Right ventricle myocardium inferior (tissue), 1 donor: ENCODE measurements around the gene RAD51B. TPM values are rescaled to one million over a fixed set of nuclear protein-coding genes. Genes with fewer than 3 reads are reported as not detected.

Source experiments
- ATAC-seq: fragments of 200-7000 bp; cut with Tn5 transposase; one replicate; pipeline ENCODE4 v1.9.1; 2020; ENCODE audit warnings: mild to moderate bottlenecking, moderate library complexity
- DNase-seq: peaks from one replicate; pipeline ENCODE4 v3.0.0; 2021; ENCODE audit errors: missing footprints
- intact Hi-C: fragments of 100-400 bp; cut with DNase I; formaldehyde crosslinking; loops from one replicate; pipeline ENCODE4 v1.11.0; 2022
- total RNA-seq: library from RNA; stranded (reverse); fragmentation: NEBNext Ultra II Directional; extraction: Animal tissue kit (Norgen Biotek cat#: 25700); gene quantifications from one replicate; pipeline ENCODE4 v1.2.1, GENCODE V29; 2021
- donor health status: DM: no; HTN: yes; CAD: no; lungs with severe emphysema.

The RAD51B gene
- total RNA-seq, 1 donor from 2014 or later: 4.1 TPM

GRCh38 chr14:68236582-68237458, 417.2 kb downstream of the RAD51B start:
- ATAC-seq: no peak
- intact Hi-C loops: no loop called here
- no peak for DNase-seq

- ATAC-seq: no peak
- intact Hi-C loops: no loop called here
These were observed 419.0 kb downstream of the RAD51B start for GRCh38 chr14:68238551-68238950.

GRCh38 chr14:68238976-68239375, 419.4 kb downstream of the RAD51B start:
- intact Hi-C loops: no loop called here
- no peak for ATAC-seq

More at GRCh38 chr14:68238551-68238950, 419.0 kb downstream of the RAD51B start:
- no peak for DNase-seq

GRCh38 chr14:68239988-68240771, 420.6 kb downstream of the RAD51B start:
- intact Hi-C loops: loop anchor here (5.0 to 10.0 kb wide), 3 partner anchors 98 to 485 kb away; no protein-coding TSS in a partner anchor
- ATAC-seq (no peak), DNase-seq (no peak)

More at GRCh38 chr14:68238976-68239375, 419.4 kb downstream of the RAD51B start:
- no peak for DNase-seq

GRCh38 chr14:68241862-68242487, 422.4 kb downstream of the RAD51B start:
- intact Hi-C loops: loop anchor here (5.0 to 10.0 kb wide), 3 partner anchors 100 to 483 kb away; no protein-coding TSS in a partner anchor
- no peak for ATAC-seq
- DNase-seq: no peak

- intact Hi-C loops: loop anchor here (2.0 to 10.0 kb wide), 4 partner anchors 101 to 481 kb away; no protein-coding TSS in a partner anchor
- no peak for DNase-seq
- ATAC-seq: no peak
These were observed 424.0 kb downstream of the RAD51B start for GRCh38 chr14:68243450-68244010.

- ATAC-seq (no peak), DNase-seq (no peak)
- intact Hi-C loops: loop anchor here (2.0 to 10.0 kb wide), 4 partner anchors 102 to 480 kb away; no protein-coding TSS in a partner anchor
These were observed 424.8 kb downstream of the RAD51B start for GRCh38 chr14:68244262-68244980.

GRCh38 chr14:68245146-68246073, 425.8 kb downstream of the RAD51B start:
- no peak for DNase-seq
- ATAC-seq: peak; percentile 80
- intact Hi-C loops: loop anchor here (1.0 to 10.0 kb wide), 4 partner anchors 201 to 548 kb away; partner anchors contain the start of gene ZFP36L1

- intact Hi-C loops: loop anchor here (1.0 to 10.0 kb wide), 3 partner anchors 419 to 547 kb away; partner anchors contain the start of gene ZFP36L1
- DNase-seq (no peak), ATAC-seq (peak; percentile 66)
These were observed 426.7 kb downstream of the RAD51B start for GRCh38 chr14:68246074-68246785.

GRCh38 chr14:68246786-68247105, 427.2 kb downstream of the RAD51B start:
- ATAC-seq: no peak
- intact Hi-C loops: loop anchor here (1.0 to 10.0 kb wide), 3 partner anchors 418 to 547 kb away; partner anchors contain the start of gene ZFP36L1
- DNase-seq: no peak

- intact Hi-C loops: loop anchor here (10.0 kb wide), 2 partner anchors 418 to 478 kb away; no protein-coding TSS in a partner anchor
- no peak for ATAC-seq
- DNase-seq: no peak
These were observed 427.7 kb downstream of the RAD51B start for GRCh38 chr14:68247274-68247673.

- ATAC-seq (no peak), DNase-seq (no peak)
- intact Hi-C loops: loop anchor here (1.0 to 10.0 kb wide), 4 partner anchors 303 to 569 kb away; no protein-coding TSS in a partner anchor
These were observed 428.2 kb downstream of the RAD51B start for GRCh38 chr14:68247676-68248268.

- peak; percentile 62 for ATAC-seq
- intact Hi-C loops: loop anchor here (1.0 to 10.0 kb wide), 4 partner anchors 304 to 568 kb away; no protein-coding TSS in a partner anchor
- peak; percentile 52 for DNase-seq
These were observed 429.1 kb downstream of the RAD51B start for GRCh38 chr14:68248481-68249255.

GRCh38 chr14:68249661-68250451, 430.3 kb downstream of the RAD51B start:
- DNase-seq (no peak), ATAC-seq (no peak)
- intact Hi-C loops: loop anchor here (2.0 to 10.0 kb wide), 5 partner anchors 115 to 475 kb away; no protein-coding TSS in a partner anchor
